AG04450 (cell line): Measurements from ENCODE around the gene ZBTB14. TPM values are rescaled to one million over a fixed set of nuclear protein-coding genes. Genes with fewer than 3 reads are reported as not detected.

Experiments used
- CTCF ChIA-PET: fragments of 300-600, 350-600 bp; formaldehyde crosslinking; extraction: SDS; loops from one replicate; lab custom pipeline; 2022; ENCODE audit warnings: antibody characterized with exemption, inconsistent platforms; lab: Charles Lee
- POLR2A ChIA-PET: fragments of 350-600 bp; formaldehyde crosslinking; extraction: SDS; loops from one replicate; lab custom pipeline; 2021; ENCODE audit warnings: antibody characterized with exemption, inconsistent platforms; lab: Yijun Ruan, JAX
- DNase-seq: peaks from one replicate; pipeline ENCODE4 v3.0.0-alpha.2; 2011; ENCODE audit warnings: low read depth, low spot score
- H3K27ac ChIP-seq: one replicate; pipeline ENCODE4 v1.5.1; 2012; ENCODE audit warnings: low read depth, low read length, control low read depth
- H3K27me3 ChIP-seq: one replicate; pipeline ENCODE4 v1.6.0; 2012; ENCODE audit warnings: low read length; ENCODE audit not compliant: control insufficient read depth, insufficient read depth
- H3K4me3 ChIP-seq: 2 replicates; pipeline ENCODE4 v1.5.1; 2011; ENCODE audit warnings: mild to moderate bottlenecking, low read depth, low read length, control low read depth
- H3K9me3 ChIP-seq: 2 replicates; pipeline ENCODE4 v1.5.1; 2012; ENCODE audit warnings: low read length; ENCODE audit not compliant: control insufficient read depth, insufficient read depth
- polyA plus RNA-seq: library from polyadenylated mRNA; depleted of rRNA; stranded (reverse); fragments of >200 nt; gene quantifications from 2 replicates; pipeline ENCODE4 v1.2.3, GENCODE V29; 2011
- TF ChIP-seq, protein P1 (sequence below): IDR thresholded peaks from 2 replicates; pipeline ENCODE4 v1.5.1; 2011; ENCODE audit warnings: low read depth, low read length, control low read depth, inconsistent platforms

ZBTB14 gene
- polyA plus RNA-seq, 1 experiment: 17.7 TPM

DNA sequence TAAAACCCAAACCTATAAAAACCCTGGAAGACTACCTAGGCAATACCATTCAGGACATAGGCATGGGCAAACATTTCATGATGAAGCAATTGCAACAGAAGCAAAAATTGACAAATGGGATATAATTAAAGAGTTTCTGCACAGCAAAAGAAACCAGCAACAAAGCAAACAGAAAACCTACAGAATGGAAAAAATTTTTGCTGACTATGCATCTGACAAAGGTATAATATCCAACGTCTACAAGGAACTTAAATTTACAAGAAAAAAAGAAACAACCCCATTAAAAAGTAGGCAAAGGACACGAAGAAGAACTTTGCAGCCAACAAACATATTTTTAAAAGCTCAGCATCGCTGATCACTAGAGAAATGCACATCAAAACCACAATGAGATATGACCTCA lies 28.8 kb downstream of the ZBTB14 start:
- CTCF ChIA-PET: no interaction called here
- no peak overlapping the region for H3K27ac ChIP-seq

DNA sequence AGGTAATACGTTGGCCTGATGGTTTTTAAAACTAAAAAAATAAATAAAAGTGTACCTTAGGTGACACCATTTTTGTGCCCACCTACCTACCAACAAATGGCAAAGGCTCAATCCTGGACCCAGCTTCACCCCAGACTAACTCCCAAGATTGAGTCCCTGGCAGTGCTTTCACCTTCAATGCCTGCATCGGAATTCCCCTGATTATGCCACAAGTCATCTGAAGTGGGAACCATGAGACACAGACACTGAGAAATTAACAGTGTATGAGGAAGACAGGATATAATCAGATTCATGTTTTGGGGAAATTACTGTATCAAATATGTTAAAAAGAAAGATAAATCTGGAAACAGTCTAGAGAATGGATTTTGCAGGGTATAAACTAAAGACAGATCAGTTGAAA lies 41.6 kb downstream of the ZBTB14 start:
- no peak overlapping the region for H3K4me3 ChIP-seq
- no peak overlapping the region for H3K27ac ChIP-seq
- no peaks in the 10 kb centered on the region for H3K9me3 ChIP-seq
- DNase-seq: no peak
- CTCF ChIA-PET: no interaction called here
- POLR2A ChIA-PET: no interaction called here
- TF ChIP-seq, protein P1, sequence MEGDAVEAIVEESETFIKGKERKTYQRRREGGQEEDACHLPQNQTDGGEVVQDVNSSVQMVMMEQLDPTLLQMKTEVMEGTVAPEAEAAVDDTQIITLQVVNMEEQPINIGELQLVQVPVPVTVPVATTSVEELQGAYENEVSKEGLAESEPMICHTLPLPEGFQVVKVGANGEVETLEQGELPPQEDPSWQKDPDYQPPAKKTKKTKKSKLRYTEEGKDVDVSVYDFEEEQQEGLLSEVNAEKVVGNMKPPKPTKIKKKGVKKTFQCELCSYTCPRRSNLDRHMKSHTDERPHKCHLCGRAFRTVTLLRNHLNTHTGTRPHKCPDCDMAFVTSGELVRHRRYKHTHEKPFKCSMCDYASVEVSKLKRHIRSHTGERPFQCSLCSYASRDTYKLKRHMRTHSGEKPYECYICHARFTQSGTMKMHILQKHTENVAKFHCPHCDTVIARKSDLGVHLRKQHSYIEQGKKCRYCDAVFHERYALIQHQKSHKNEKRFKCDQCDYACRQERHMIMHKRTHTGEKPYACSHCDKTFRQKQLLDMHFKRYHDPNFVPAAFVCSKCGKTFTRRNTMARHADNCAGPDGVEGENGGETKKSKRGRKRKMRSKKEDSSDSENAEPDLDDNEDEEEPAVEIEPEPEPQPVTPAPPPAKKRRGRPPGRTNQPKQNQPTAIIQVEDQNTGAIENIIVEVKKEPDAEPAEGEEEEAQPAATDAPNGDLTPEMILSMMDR: no peak
- no peaks in the 10 kb centered on the region for H3K27me3 ChIP-seq

More for the DNA sequence above, 28.8 kb downstream of the ZBTB14 start:
- POLR2A ChIA-PET: no interaction called here
- H3K27me3 ChIP-seq: no peaks in the 10 kb centered on the region
- DNase-seq: no peak
- TF ChIP-seq, protein P1: no peak
- no peak overlapping the region for H3K4me3 ChIP-seq
- no peaks in the 10 kb centered on the region for H3K9me3 ChIP-seq

DNA sequence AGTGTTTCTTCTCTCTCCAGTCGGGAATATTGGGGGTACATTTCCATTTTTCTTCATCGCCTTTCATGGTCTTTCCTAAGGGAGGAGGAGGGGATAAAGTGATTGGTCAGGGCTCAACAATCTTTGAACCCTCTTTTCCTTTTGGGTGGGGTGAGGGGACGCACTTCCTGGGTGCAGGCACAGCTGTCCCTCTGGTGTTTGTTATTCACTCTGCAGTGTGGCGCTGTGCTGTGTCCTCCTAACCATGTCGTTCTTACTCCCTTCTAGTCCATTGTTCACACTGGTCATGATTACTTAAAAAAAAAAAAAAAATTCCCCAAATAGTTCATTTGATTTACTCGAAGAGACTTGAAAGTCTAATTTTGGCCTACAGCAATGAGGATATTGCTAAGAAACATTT lies 44.4 kb downstream of the ZBTB14 start:
- no peaks in the 10 kb centered on the region for H3K9me3 ChIP-seq
- POLR2A ChIA-PET: no interaction called here
- TF ChIP-seq, protein P1: no peak
- DNase-seq: no peak
- no peaks in the 10 kb centered on the region for H3K27me3 ChIP-seq
- CTCF ChIA-PET: no interaction called here
- no peak overlapping the region for H3K27ac ChIP-seq
- no peak overlapping the region for H3K4me3 ChIP-seq

DNA sequence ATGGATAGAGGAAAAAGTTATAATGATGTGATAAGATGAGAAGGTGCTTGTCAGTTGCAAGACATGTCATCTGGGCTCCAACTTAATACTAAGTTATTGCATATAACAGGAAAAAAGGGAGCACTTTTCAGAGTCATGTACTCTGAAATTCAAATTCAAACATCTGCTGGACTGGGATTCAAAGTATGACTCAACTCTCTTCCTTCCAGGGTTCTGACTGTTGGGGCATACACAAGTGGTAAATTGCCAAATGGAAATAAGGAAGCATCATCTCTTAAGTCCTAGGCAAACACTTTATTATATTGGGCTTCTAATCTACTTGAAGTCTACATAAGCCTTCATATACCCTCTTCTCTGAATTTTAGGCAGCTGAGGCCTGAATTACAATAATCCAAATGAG lies 44.9 kb downstream of the ZBTB14 start:
- TF ChIP-seq, protein P1: no peak
- Histone ChIP-seq H3K27ac (no peak overlapping the region), H3K27me3 (no peaks in the 10 kb centered on the region), H3K4me3 (no peak overlapping the region), H3K9me3 (no peaks in the 10 kb centered on the region)
- DNase-seq: no peak
- ChIA-PET POLR2A (no interaction called here), CTCF (no interaction called here)

DNA sequence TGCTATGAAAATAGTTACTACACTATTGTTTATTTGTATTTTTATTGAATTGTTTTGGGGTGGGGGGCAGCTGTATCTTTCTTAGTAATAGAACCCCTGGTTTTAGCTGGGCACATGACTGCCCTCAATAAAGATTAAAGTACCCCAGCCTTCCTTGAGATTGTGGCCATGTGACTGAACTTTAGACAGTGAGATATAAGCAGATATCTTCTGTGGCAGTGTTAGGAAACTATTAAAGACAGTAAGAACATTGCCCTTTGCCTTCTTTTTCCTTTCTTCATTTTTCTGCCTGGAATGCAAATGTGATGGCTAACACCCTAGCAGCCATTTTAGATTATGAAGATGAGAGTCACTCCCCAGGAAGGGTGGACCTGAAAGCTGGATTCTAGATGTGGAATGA lies 50.6 kb downstream of the ZBTB14 start:
- no peak for DNase-seq
- CTCF ChIA-PET: no interaction called here
- Histone ChIP-seq H3K4me3 (no peak overlapping the region), H3K9me3 (no peaks in the 10 kb centered on the region), H3K27ac (no peak overlapping the region), H3K27me3 (no peaks in the 10 kb centered on the region)
- POLR2A ChIA-PET: no interaction called here
- TF ChIP-seq, protein P1: no peak
